WERI-Rb-1 (cell line): ENCODE results near the gene GALNT17.

ENCODE experiments used
- DNase-seq: peaks from one replicate; pipeline ENCODE4 v3.0.0-alpha.2; 2020
- H3K27ac ChIP-seq: fragments of 250-450 bp; sonication (Bioruptor Pico); 2 replicates; pipeline ENCODE4 v1.5.1; 2020; ENCODE audit warnings: mild to moderate bottlenecking, moderate library complexity
- H3K27me3 ChIP-seq: fragments of 250-450 bp; sonication (Bioruptor Pico); 2 replicates; pipeline ENCODE4 v1.5.1; 2021; ENCODE audit warnings: mild to moderate bottlenecking, low read depth, moderate library complexity; ENCODE audit not compliant: insufficient read depth, severe bottlenecking
- H3K36me3 ChIP-seq: fragments of 250-450 bp; sonication (Bioruptor Pico); 2 replicates; pipeline ENCODE4 v1.5.1; 2020; ENCODE audit warnings: mild to moderate bottlenecking, moderate library complexity
- H3K4me3 ChIP-seq: 2 replicates; pipeline ENCODE4 v1.5.1; 2011; ENCODE audit warnings: low read depth, mild to moderate bottlenecking, control low read depth, low read length
- H3K9me3 ChIP-seq: fragments of 250-450 bp; sonication (Bioruptor Pico); 2 replicates; pipeline ENCODE4 v1.5.1; 2021; ENCODE audit warnings: mild to moderate bottlenecking, moderate library complexity; ENCODE audit not compliant: severe bottlenecking
- TF ChIP-seq, protein P1 (sequence below): IDR thresholded peaks from 2 replicates; pipeline ENCODE4 v1.5.1; 2011; ENCODE audit warnings: low read depth, mild to moderate bottlenecking, control low read depth, inconsistent platforms, low read length

The GALNT17 gene

DNA sequence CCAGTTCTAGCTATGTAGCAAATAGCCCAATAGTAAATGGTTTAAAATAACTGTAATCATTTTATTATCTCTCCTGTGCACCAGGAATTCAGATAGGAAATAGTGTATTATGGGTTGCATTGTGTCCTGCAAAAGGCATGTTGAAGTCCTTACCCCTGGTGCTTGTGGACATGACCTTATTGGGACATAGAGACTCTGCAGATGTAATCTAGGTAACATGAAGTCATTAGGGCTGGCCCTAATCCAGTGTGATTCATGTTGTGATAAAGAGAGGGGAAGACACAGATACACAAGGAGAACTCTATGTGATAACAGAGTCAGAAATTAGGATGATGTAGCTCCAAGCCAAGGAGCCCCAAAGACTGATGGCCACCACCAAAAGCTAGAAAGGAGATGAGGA is 462.8 kb downstream of the GALNT17 start:
- Histone ChIP-seq H3K27me3 (no peaks in the 10 kb centered on the region), H3K27ac (no peak overlapping the region), H3K36me3 (no peaks in the 10 kb centered on the region), H3K4me3 (no peak overlapping the region), H3K9me3 (no peaks in the 10 kb centered on the region)
- TF ChIP-seq, protein P1, sequence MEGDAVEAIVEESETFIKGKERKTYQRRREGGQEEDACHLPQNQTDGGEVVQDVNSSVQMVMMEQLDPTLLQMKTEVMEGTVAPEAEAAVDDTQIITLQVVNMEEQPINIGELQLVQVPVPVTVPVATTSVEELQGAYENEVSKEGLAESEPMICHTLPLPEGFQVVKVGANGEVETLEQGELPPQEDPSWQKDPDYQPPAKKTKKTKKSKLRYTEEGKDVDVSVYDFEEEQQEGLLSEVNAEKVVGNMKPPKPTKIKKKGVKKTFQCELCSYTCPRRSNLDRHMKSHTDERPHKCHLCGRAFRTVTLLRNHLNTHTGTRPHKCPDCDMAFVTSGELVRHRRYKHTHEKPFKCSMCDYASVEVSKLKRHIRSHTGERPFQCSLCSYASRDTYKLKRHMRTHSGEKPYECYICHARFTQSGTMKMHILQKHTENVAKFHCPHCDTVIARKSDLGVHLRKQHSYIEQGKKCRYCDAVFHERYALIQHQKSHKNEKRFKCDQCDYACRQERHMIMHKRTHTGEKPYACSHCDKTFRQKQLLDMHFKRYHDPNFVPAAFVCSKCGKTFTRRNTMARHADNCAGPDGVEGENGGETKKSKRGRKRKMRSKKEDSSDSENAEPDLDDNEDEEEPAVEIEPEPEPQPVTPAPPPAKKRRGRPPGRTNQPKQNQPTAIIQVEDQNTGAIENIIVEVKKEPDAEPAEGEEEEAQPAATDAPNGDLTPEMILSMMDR, result no peak
- no peak for DNase-seq

DNA sequence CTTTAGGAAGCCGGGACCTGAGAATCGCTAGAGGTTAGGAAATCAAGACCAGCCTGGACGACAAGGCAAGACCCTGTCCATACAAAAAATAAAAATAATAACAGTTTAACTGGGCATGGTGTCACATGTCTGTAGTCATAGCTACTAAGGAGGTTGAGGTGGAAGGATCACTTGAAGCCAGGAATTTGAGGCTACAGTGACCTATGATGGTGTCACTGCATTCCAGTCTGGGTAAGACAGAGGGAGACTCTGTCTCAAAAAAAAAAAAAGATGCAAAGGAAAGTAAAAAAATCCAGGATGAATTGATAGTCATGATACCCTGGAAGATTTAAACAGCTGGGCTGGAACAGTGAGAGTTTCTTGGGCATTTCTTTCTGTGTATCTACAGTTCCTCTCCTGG is 463.2 kb downstream of the GALNT17 start:
- H3K27ac ChIP-seq, result no peak overlapping the region
- TF ChIP-seq, protein P1, result no peak
- no peaks in the 10 kb centered on the region for H3K27me3 ChIP-seq
- H3K36me3 ChIP-seq, result no peaks in the 10 kb centered on the region
- no peak overlapping the region for H3K4me3 ChIP-seq
- H3K9me3 ChIP-seq, result no peaks in the 10 kb centered on the region
- DNase-seq, result no peak

DNA sequence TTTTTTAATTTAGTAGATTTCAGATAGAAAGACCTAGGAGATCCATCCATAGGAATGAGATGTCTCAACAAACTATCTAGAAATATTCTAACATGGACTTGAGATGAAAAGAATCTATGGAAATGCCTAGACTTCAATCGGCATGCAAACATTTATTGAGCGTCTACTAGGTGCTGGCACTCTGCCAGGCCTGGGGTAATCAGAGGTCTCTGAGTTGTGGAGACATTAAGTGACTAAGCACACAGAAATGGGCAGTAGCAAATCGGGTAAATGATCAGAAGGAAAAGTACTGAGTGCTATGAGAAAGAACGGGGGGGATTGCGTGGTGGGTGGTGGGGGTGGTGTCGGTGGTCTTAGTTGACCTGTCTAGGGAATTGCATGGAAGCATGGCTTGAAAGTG is 466.6 kb downstream of the GALNT17 start:
- Histone ChIP-seq H3K36me3 (no peaks in the 10 kb centered on the region), H3K9me3 (no peaks in the 10 kb centered on the region), H3K4me3 (no peak overlapping the region), H3K27ac (no peak overlapping the region), H3K27me3 (no peaks in the 10 kb centered on the region)
- TF ChIP-seq, protein P1, result no peak
- no peak for DNase-seq

DNA sequence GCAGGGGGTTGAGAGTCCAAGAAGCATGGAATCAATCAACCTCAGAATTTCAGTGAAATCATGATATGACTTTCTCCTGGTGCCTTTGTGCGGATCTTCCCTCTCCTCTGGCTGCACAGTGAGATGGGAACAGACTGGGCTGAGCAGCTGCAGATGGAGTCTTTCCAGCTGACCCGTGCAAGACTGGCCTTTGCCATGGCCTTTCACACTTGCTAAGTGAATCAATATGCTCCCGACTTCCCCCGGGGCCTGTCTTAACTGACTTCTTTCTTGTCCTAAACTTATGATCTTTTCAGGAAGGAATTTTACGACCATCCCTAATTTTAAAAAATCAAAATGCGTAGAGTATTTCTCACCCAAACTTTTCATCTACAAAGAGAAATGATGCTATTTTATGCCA is 469.9 kb downstream of the GALNT17 start:
- Histone ChIP-seq H3K27ac (no peak overlapping the region), H3K36me3 (no peaks in the 10 kb centered on the region), H3K27me3 (no peaks in the 10 kb centered on the region), H3K4me3 (no peak overlapping the region), H3K9me3 (no peaks in the 10 kb centered on the region)
- no peak for DNase-seq
- TF ChIP-seq, protein P1, result no peak

DNA sequence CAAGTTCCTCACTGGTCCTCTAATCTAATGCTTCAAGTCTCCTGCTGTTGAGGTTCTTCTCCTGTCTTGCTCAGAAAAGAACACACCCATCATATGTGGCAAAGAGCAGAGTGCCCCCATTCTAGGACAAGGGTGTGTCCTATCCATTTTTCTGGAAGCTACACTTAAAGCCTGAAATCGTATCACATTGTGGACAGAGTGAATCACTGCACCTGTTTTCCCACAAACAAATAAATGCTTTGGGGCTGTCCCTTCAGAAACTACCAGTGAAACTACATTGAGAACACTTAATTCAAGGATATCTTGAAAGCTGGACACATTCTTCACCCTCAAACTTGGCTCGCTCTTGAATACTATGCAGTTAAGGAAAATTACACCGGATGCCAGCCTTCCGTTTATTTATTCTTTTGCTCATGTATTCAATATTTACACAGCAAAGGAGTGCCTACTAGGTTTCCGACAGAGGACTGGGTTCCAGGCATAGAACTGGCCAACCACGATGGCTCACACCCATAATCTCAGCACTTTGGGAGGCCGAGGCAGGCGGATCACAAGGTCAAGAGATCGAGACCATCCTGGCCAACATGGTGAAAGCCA is 473.0 kb downstream of the GALNT17 start:
- Histone ChIP-seq H3K27ac (no peak overlapping the region), H3K36me3 (no peaks in the 10 kb centered on the region), H3K4me3 (no peak overlapping the region), H3K9me3 (no peaks in the 10 kb centered on the region), H3K27me3 (no peaks in the 10 kb centered on the region)
- TF ChIP-seq, protein P1, result no peak
- DNase-seq, result no peak

DNA sequence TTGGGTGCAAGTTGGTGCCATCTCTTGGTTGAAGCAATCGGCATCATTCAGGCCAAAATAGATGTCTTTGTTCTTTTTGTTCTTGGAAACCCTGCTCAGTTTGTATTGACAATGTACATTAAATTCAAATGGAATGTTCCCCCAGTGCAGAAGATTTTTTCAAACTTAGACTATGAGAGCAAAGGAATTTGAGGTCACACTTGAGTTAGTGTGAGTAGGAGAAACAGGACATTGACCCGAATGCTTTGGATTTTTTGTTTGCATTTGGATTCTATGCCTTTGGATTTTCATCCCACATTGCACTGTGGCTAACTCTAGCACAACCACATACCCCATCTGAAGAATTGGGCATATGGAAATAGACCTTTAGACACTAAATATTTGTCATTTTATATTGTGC is 480.0 kb downstream of the GALNT17 start:
- H3K4me3 ChIP-seq, result no peak overlapping the region

More for the DNA sequence above, 480.0 kb downstream of the GALNT17 start:
- Histone ChIP-seq H3K27ac (no peak overlapping the region), H3K9me3 (no peaks in the 10 kb centered on the region), H3K36me3 (no peaks in the 10 kb centered on the region), H3K27me3 (no peaks in the 10 kb centered on the region)
- DNase-seq, result no peak
- TF ChIP-seq, protein P1, result no peak
